HUES6 (cell line): ENCODE results near the gene BTRC.
"Not testable (repeated sequence)": the region's sequence is repeated elsewhere in the genome, so short reads cannot be mapped to it uniquely, and the experiment has no call there.

ENCODE experiments used
- H3K27ac ChIP-seq: 2 replicates; pipeline ENCODE4 v1.7.0; 2013; ENCODE audit warnings: low read depth, mild to moderate bottlenecking, low read length, inconsistent platforms
- H3K27me3 ChIP-seq: 2 replicates; pipeline ENCODE4 v1.6.1; 2013; ENCODE audit warnings: low read length; ENCODE audit not compliant: control insufficient read depth, insufficient read depth
- H3K36me3 ChIP-seq: 2 replicates; pipeline ENCODE4 v1.6.1; 2013; ENCODE audit warnings: low read length; ENCODE audit not compliant: control insufficient read depth, insufficient read depth
- H3K4me1 ChIP-seq: 2 replicates; pipeline ENCODE4 v1.6.1; 2013; ENCODE audit warnings: low read length; ENCODE audit not compliant: control insufficient read depth, insufficient read depth
- H3K4me3 ChIP-seq: 2 replicates; pipeline ENCODE4 v1.5.1; 2013; ENCODE audit warnings: low read depth, low read length
- H3K9ac ChIP-seq: one replicate; pipeline ENCODE4 v1.6.1; 2013; ENCODE audit warnings: mild to moderate bottlenecking, low read length
- H3K9me3 ChIP-seq: 2 replicates; pipeline ENCODE4 v1.6.1; 2013; ENCODE audit warnings: low read depth, low read length; ENCODE audit not compliant: control insufficient read depth, insufficient read depth

BTRC gene

DNA sequence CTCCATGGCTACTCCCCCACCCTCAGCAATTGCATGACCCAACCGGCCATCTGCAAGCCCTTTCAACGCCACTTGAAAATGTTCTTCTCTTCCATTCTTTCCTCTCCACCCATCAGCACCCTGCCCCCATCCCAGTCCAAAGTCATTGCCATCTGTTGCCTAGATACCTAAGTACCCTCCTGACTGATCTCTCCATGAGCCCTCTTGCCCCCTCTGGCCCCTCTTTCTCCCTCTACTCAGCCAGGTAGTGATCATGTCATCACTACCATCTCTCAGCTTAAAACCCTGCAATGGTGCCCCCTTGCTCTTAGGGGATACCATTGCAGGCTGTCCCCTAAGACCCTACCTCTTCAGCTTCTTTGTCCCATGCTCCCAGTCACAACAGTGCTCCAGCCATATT lies 30.5 kb upstream of the BTRC start:
- H3K9me3 ChIP-seq: peaks cover 16% of the 10 kb centered on the region
- H3K36me3 ChIP-seq: no peaks in the 10 kb centered on the region
- no peak overlapping the region for H3K4me3 ChIP-seq
- H3K4me1 ChIP-seq: peaks cover 5% of the 10 kb centered on the region; the same call in 1 of the 2 replicates
- no peak overlapping the region for H3K27ac ChIP-seq
- no peak overlapping the region for H3K9ac ChIP-seq
- H3K27me3 ChIP-seq: no peaks in the 10 kb centered on the region; the same call in 1 of the 2 replicates

DNA sequence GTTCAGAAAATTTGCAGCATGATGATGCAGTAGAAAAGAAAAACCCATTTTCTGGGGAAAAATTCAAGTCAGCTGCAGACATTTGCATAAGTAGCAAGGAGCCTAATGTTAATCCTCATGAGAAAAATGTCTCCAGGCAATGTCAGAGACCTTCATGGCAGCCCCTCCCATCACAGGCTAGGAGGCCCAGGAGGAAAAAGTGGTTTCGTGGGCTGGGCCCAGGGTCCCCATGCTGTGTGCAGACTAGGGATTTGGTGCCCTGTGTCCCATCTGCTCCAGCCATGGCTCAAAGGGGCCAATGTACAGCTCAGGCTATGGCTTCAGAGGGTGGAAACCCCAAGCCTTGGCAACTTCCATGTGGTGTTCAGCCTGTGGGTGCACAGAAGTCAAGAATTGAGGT lies 26.5 kb upstream of the BTRC start:
- H3K27ac ChIP-seq, H3K27me3 ChIP-seq, H3K9ac ChIP-seq, H3K4me3 ChIP-seq, H3K36me3 ChIP-seq, H3K4me1 ChIP-seq: not testable (repeated sequence)
- H3K9me3 ChIP-seq: peaks cover 16% of the 10 kb centered on the region

DNA sequence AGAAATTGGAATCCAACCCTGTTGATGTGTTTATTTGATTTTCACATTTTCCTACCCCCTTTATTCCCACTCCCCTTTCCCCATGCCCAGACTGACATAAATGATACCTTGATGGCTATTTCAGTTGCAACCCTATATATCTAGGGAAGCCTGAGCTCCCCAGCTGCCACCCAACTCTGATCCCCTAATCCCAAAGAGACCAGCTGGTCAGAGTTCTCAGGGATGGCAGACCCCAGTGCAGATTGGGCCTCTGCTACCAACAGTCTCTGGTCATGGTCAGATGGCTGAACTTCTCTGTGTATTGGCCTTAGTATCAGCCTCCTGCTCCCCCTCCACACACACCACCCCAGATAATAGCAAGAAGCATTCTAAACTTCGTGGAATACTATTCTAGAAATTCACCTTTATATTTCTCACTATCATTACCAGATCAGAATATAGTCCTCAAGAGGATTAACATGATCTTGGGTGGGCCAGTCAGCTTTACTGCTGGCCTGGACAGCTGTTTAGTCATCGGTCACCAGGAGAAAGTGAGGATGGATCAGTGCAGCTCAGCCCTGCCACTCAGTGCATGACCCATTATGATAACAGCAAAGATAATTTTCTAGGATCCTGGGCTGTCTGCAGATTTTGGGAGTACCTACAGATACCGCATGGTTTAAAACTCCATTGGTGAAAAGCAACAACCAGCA lies 24.5 kb upstream of the BTRC start:
- H3K9ac ChIP-seq: no peak overlapping the region
- no peak overlapping the region for H3K4me3 ChIP-seq
- peaks cover 16% of the 10 kb centered on the region for H3K9me3 ChIP-seq
- peaks cover 6% of the 10 kb centered on the region for H3K4me1 ChIP-seq
- H3K27me3 ChIP-seq: no peaks in the 10 kb centered on the region; the same call in 1 of the 2 replicates
- H3K36me3 ChIP-seq: no peaks in the 10 kb centered on the region
- H3K27ac ChIP-seq: no peak overlapping the region

DNA sequence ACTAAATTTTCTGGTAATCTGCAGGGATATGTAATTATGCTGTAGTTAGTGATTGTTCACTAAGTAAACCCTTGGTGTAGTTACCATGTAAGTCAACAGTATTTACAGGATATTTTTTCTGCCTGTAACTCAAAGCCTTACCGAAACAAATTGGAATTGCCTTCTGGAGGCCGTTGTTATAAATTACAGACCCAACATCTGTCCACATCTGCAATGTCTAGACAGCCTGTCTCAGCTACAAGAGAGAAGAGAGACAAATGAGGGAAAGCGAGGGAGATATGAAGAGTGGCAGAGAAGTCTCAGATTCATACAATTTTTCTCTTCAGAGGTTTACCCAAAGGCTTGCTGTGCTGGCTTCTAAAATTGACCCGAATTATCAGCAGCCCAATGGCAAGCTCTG lies 23.7 kb upstream of the BTRC start:
- no peak overlapping the region for H3K4me3 ChIP-seq
- H3K36me3 ChIP-seq: no peaks in the 10 kb centered on the region
- no peak overlapping the region for H3K9ac ChIP-seq
- H3K4me1 ChIP-seq: peaks cover 6% of the 10 kb centered on the region
- H3K9me3 ChIP-seq: peaks cover 16% of the 10 kb centered on the region
- no peaks in the 10 kb centered on the region; the same call in 1 of the 2 replicates for H3K27me3 ChIP-seq
- no peak overlapping the region for H3K27ac ChIP-seq

DNA sequence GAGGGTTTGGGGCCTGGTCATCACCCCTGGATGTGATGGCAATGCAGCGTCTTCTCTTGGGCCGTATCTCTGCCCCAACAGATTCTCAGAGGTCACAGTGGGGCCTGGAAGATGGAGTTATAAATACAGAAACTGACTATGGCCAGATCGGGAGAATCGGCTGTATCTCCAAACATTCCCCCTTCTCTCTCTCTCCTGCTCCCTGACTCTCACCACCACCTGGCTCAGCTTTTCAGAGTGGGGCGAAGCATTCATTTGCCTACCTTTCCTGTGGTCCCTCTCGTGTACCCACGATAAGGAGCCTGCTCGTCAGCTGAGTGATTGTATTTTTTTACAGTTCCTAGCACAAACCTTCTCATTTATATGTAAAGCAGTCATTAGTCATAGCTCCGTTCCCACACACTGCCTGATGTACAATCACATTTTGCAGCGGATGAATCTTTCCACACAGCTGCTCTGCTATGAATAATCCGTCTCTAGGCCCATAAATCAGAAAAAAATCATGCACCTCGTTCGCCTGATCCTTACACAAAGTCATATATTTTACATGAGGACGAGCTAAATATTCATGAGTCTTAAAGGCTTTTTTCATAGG lies 23.2 kb upstream of the BTRC start:
- Histone ChIP-seq H3K4me1 (peaks cover 6% of the 10 kb centered on the region), H3K36me3 (no peaks in the 10 kb centered on the region), H3K27ac (no peak overlapping the region), H3K9me3 (peaks cover 16% of the 10 kb centered on the region), H3K9ac (no peak overlapping the region), H3K4me3 (no peak overlapping the region), H3K27me3 (no peaks in the 10 kb centered on the region)

DNA sequence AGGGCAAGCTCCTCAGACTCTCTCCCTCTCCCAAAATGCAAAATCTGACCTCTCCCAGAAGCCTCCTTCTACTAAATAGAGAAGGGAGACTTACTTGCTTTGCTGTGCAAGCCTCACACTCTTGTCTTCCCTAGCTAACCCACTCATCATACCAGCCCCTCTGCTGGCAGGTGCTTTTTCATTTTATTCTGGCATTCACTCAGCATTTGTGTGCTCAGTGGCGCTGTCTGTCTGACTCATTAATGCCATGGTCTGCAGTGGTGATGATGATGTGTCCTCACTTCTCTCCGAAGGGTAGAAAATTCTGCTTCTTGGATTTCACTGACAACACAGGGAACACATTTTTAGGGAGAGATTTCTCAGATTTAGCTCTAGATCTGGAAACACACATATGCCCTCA lies 22.0 kb upstream of the BTRC start:
- Histone ChIP-seq H3K27me3 (no peaks in the 10 kb centered on the region), H3K27ac (no peak overlapping the region), H3K9me3 (peaks cover 12% of the 10 kb centered on the region), H3K4me1 (peaks cover 6% of the 10 kb centered on the region), H3K9ac (no peak overlapping the region), H3K4me3 (no peak overlapping the region), H3K36me3 (no peaks in the 10 kb centered on the region)

DNA sequence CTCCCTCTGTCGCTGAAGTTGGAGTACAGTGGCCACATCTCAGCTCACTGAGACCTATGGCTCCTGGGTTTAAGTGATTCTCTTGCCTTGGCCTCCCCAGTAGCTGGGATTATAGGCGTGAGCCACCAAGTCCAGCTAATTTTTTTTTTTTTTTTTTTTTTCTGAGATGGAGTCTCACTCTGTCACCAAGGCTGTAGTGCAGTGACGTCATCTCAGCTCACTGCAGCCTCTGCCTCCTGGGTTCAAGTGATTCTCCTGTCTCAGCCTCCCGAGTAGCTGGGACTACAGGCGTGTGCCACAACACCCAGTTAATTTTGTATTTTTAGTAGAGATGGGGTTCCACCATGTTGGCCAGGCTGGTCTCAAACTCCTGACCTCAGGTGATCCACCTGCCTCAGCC lies 19.7 kb upstream of the BTRC start:
- not testable (repeated sequence) for H3K27ac ChIP-seq, H3K27me3 ChIP-seq, H3K4me3 ChIP-seq, H3K4me1 ChIP-seq, H3K9ac ChIP-seq, H3K36me3 ChIP-seq, H3K9me3 ChIP-seq

DNA sequence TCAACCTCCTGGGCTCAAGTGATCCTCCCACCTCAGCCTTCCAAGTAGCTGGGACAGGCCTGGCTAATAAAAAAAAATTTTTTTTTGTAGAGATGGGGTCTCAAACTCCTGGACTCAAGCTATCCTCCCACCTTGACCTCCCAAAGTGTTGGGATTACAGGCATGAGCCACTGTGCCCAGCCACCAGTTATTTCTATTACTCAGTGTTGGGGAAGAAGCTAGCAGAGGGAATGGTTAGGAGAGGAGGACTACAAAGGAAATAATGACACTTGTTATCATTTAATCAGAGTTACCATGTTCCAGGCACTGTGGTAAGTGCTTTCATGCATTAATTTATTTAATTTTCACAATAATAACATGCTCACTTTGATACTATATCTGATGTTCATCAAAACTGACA lies 17.6 kb upstream of the BTRC start:
- no peaks in the 10 kb centered on the region for H3K4me1 ChIP-seq
- no peak overlapping the region for H3K4me3 ChIP-seq
- H3K27ac ChIP-seq: no peak overlapping the region
- H3K36me3 ChIP-seq: no peaks in the 10 kb centered on the region
- H3K9me3 ChIP-seq: no peaks in the 10 kb centered on the region
- no peak overlapping the region for H3K9ac ChIP-seq
- H3K27me3 ChIP-seq: no peaks in the 10 kb centered on the region

DNA sequence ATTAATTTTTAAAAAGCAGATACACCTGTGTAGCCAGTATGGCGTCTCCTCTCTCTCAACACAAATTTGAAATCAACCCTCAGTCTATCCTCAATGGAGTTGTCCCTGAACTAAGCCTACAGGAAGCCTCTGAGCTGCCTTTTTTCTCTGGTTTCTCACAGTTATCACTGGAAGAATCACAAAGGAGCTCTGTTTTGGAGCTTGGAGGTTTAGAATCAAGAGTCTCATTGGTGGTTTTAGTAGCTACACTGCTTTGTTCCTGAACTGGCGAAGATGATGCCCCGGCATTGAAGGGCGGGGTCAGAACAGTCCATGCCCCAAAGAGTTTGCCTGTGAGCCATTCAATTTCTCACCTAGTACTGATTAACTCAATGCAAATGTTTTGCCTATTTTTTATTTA lies 16.1 kb upstream of the BTRC start:
- no peaks in the 10 kb centered on the region for H3K27me3 ChIP-seq
- H3K9ac ChIP-seq: no peak overlapping the region
- H3K4me3 ChIP-seq: no peak overlapping the region
- no peak overlapping the region for H3K27ac ChIP-seq
- H3K9me3 ChIP-seq: no peaks in the 10 kb centered on the region
- no peaks in the 10 kb centered on the region for H3K4me1 ChIP-seq
- H3K36me3 ChIP-seq: no peaks in the 10 kb centered on the region

DNA sequence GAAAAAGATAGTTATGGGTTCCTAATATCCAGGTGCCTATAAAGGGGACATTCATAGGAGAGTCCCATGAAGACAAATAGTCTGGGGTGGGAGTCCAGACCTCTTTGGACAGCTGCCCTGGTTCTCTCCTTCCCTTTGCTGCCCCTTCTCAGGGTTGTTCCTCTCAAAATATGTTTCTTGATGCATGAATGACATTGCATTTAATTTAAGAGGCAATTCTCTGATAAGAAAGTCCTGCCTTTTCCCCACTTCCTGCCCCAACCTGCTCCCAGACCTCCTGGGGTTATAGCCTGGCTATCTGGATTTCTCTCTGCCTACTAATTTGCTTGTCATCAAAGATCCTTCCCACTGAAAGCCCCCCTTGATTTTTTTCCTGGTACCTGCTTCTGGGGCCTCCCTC lies 12.5 kb upstream of the BTRC start:
- H3K36me3 ChIP-seq: no peaks in the 10 kb centered on the region
- H3K9ac ChIP-seq: no peak overlapping the region
- no peaks in the 10 kb centered on the region for H3K4me1 ChIP-seq
- H3K4me3 ChIP-seq: no peak overlapping the region
- no peaks in the 10 kb centered on the region for H3K27me3 ChIP-seq
- no peak overlapping the region for H3K27ac ChIP-seq
- no peaks in the 10 kb centered on the region for H3K9me3 ChIP-seq

DNA sequence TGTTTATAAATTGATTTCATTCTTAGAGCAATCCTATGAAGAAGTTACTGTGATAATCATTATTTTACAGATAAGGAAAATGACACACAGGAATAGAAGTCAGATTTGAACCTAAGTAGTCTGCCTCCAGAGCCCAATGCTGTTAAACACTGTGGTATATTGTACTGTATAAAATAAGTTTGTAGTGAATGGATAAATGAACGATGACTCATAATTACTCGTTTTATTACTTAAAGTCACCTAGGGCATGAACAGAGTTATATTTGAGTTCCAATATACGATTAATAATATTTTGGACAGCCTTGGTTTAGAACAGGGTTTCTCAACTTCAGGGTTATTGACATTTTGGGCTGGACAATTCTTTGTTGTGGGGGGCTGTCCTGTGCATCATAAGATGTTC lies 7.8 kb upstream of the BTRC start:
- no peak overlapping the region for H3K27ac ChIP-seq
- H3K9me3 ChIP-seq: no peaks in the 10 kb centered on the region
- no peaks in the 10 kb centered on the region for H3K36me3 ChIP-seq
- peaks cover 8% of the 10 kb centered on the region; the same call in 1 of the 2 replicates for H3K27me3 ChIP-seq
- H3K4me1 ChIP-seq: no peaks in the 10 kb centered on the region
- H3K4me3 ChIP-seq: no peak overlapping the region
- no peak overlapping the region for H3K9ac ChIP-seq
